ENCODE results near the gene SEC62.

SEC62 gene

GRCh38 chr3:170043506-170043905 lies 76.9 kb downstream of the SEC62 start:
- H3K27ac ChIP-seq = no peak overlapping the region
- TF ChIP-seq CTCF (conservative IDR thresholded peaks at IDR 0.05) (no peak), ZFX (IDR thresholded peaks at IDR 0.05) (no peak)

- peak overlapping the region; percentile 96; the same call in 1 of the 2 replicates for H3K27ac ChIP-seq
- TF ChIP-seq CTCF (conservative IDR thresholded peaks at IDR 0.05) (no peak), ZFX (IDR thresholded peaks at IDR 0.05) (no peak)
These were observed 77.7 kb downstream of the SEC62 start for GRCh38 chr3:170044271-170044670.

- no peak for TF ChIP-seq CTCF (conservative IDR thresholded peaks at IDR 0.05)
- TF ChIP-seq ZFX (IDR thresholded peaks at IDR 0.05) = no peak
- H3K27ac ChIP-seq = peak overlapping the region; percentile 96
These were observed 78.2 kb downstream of the SEC62 start for GRCh38 chr3:170044795-170045244.

GRCh38 chr3:170046269-170047132 lies 79.9 kb downstream of the SEC62 start:
- TF ChIP-seq ZFX (IDR thresholded peaks at IDR 0.05) = no peak
- no peak for TF ChIP-seq CTCF (conservative IDR thresholded peaks at IDR 0.05)
- peak overlapping the region; percentile 96 for H3K27ac ChIP-seq

- H3K27ac ChIP-seq = peak overlapping the region; percentile 96
- no peak for TF ChIP-seq CTCF (conservative IDR thresholded peaks at IDR 0.05)
- TF ChIP-seq ZFX (IDR thresholded peaks at IDR 0.05) = no peak
These were observed 80.5 kb downstream of the SEC62 start for GRCh38 chr3:170047133-170047404.
